ENCODE measurements around the gene TBCD.

- TF ChIP-seq POLR2A (IDR thresholded peaks at IDR 0.05) (no peak), CTCF (IDR thresholded peaks at IDR 0.05) (no peak)
These were observed 227.9 kb downstream of the TBCD start for GRCh38 chr17:82979718-82980117.
